HG03571 (cell line): ENCODE results near the gene FAM222A.
"Not testable (repeated sequence)": the region's sequence is repeated elsewhere in the genome, so short reads cannot be mapped to it uniquely, and the experiment has no call there.

ENCODE experiments used
- ATAC-seq: cut with Tn5 transposase; IDR thresholded peaks from one replicate; pipeline ENCODE4 v1.9.1; 2021; ENCODE audit not compliant: unreplicated experiment

The FAM222A gene

DNA sequence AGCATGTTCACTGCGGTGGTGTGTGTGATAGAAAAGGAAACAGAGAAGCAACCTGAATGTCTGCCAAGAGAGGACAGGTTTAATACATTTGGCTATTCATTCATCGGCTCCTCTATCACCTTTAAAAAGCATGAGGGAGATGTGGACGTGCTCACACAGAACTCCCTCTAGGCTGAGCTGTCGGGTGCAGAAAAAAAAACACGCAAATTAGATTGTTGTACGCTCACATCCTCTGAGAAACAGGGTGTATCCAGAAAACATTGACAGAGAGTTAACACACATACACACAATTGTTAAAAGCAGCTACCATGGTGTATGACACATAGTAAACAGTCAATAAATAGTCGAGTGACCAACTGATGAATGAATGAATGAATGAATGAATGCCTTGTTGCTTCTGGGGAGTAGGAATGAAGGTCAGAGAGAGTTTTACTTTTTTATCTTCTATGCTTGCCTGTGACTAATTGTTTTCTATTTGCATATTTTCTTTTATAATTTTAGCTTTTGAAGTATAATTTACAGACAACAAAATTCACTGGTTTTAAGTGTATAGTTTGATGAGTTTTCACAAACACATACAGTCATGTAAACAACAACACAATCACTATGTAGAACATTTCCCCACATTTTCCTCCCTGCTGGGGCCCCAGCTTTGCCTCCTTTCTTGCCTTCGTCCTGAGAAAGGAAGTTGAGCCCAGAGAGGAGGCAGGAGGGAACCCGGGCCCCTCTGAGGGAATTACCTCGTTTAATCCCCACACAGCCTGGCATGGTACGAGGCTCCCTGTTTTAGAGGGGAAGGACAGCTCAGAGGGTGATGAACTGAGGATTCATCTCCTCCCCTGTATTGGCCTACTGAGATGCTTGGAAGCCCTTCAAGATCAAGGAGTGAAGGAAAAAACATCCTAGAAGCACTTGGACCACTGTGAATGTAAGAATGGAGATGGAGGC, 19.7 kb upstream of the FAM222A start:
- no peak for ATAC-seq

DNA sequence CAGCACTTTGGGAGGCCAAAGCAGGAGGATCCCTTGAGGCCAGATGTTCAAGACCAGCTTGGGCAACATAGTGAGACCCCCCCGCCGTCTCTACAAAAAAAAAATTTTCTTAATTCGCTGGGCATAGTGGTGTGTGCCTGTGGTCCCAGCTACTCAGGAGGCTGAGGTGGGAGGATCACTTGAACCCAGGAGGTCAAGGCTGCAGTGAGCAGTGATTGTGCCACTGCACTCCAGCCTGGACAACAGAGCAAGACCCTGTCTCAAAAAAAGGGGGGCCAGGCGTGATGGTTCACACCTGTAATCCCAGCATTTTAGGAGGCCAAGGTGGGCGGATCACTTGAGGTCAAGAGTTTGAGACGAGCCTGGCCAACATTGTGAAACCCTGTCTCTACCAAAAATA, 19.0 kb upstream of the FAM222A start:
- not testable (repeated sequence) for ATAC-seq

DNA sequence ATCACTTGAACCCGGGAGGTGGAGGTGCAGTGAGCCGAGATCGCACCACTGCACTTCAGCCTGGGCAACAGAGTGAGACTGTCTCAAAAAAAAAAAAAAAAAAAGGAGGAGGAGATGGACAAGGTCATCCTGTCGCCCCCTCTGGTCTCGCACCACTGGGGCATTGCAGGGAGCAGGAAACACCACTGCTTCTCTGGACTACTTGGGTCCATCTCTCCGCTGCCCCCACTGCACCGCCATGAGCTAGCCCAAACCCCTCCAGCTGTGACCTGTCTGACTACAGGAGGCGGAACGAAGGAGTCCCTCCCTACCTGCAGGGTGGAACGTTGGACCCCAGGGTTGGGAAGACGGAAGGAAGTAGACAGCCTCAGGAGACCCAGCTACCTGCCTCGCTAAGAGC, 18.2 kb upstream of the FAM222A start:
- no peak for ATAC-seq

DNA sequence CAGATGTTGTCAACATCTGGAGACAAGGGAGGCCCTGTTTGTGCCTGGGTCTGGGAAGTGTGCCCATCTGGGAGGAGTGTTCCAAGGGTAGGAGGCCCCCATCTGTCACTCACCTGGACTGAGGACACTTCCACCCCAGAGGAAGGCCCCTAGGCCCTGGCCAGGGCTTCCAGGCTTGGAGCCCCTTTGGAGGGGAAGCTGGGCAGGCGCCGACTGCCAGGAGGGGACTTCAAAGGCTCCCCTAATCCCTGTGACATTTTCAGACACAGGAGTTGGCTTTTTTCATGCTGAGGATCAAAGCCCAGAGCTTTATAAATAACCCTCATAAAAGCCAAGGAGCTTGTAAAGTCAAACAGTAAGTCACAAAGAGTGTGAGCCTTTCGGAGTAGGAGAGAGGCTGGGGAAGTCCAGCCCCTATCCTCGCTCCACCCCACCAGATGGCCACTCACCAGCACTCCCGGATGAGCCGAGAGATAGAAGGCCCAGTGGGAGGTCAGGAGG, 17.6 kb upstream of the FAM222A start:
- ATAC-seq = no peak

DNA sequence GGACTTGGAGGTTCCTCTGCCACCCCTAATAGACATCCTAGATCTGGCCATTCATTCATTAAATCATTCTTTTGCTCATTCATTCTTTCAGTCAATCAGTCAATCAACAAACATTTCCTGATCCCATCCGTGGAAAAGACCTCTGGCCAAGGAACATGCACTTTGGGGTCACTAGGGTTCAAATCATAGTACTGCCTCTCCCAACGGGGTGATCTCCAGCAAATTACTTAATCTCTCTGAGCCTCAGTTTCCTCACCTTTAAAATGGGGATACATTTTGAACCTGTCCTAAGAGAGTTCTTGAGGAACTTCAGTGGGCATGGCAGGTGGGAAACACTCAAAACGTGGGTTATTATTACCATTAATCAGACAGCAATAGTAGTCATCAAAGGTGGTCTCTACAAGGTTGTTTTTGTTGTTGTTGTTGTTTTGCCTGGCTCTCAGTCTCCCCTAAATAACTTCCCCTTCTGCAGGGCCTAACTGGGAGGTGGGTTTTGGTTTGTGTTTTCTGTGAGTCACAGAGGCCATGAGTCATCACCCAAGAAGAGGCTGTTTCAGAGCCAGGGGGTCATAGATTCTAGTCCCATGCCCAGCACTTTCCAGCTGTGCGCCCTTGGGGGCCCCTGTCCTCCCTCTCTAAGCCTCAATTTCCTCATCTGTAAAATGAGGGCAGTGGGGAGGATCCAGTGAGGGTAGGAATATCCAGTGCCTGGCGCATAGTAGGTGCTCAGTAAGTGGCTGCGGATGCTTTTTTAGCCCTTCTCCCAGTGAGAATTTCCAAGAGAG, 16.9 kb upstream of the FAM222A start:
- no peak for ATAC-seq

DNA sequence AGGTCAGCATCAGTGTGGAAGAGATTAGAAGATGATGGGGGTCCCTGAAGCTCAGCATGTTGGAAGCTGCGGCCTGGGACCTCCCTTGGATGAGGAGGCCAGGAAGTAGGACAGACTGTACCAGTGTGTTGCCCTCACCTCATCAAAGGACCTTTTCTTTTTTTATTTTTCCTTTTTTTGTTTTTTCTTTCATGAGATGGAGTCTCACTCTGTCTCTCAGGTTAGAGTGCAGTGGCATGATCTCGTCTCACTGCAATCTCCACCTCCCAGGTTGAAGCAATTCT, 16.4 kb upstream of the FAM222A start:
- ATAC-seq = no peak

DNA sequence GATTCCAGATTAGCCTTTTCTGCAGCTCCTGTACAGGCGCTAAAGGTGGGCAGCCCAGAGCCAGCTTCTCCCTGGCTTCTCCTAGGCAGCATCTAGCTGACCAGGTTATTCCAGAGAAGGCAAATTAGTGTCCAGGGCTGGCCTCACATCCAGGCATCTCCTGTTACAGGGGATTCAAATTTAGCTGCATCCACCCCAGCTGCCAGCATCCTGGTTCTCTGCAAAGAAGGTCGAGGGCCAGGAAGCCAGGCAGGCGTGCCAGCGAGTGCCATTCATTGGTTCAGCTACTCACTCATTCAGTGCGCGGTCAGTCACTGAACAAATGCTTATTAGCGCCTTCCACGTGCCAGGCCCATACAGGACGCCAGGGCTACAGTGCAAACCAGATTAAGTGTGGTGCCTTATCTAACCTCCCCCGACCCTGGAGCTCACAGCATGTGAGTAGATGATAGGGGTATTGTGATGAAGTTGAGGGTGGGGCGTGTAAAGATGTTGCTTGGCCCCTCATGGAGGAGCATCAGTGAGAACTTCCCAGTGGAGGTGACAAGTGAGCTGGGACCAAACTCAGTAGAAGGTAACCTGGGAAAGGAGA, 15.7 kb upstream of the FAM222A start:
- ATAC-seq = no peak

DNA sequence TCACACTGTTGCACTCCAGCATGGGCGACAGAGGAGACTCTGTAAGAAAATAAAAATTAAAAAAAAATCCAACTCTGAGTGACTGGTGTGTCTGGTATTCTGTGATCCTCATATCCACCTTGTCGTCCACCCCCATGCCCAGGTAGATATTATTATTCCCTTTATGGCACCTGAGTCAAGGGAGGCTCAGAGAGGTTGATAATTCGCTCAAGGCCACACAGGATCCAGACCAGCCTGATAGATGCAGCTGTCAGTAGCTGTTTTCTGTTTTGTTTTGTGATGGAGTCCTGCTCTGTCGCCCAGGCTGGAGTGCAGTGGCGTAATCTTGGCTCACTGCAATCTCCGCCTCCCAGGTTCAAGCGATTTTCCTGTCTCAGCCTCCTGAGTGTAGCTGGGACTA, 14.8 kb upstream of the FAM222A start:
- ATAC-seq = no peak

DNA sequence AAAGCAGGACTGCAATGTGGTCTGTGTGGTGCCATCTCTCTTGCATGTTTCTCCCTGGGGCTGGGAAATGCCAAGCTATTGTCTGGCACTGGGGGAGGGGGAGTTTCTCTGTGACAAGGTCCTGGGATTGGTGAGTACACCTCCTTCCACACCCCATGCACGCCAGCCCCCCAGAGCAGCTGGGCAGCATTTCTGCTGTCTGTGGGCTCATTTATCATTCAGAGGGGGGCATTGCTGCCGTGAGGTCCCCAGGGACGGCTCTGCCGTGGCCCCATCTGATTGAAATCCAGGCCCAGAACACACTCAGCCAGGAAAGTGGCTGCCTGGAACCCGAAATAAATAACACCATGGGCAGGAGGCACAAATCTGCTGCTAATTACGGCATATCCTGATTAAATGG, 12.6 kb upstream of the FAM222A start:
- ATAC-seq = no peak

DNA sequence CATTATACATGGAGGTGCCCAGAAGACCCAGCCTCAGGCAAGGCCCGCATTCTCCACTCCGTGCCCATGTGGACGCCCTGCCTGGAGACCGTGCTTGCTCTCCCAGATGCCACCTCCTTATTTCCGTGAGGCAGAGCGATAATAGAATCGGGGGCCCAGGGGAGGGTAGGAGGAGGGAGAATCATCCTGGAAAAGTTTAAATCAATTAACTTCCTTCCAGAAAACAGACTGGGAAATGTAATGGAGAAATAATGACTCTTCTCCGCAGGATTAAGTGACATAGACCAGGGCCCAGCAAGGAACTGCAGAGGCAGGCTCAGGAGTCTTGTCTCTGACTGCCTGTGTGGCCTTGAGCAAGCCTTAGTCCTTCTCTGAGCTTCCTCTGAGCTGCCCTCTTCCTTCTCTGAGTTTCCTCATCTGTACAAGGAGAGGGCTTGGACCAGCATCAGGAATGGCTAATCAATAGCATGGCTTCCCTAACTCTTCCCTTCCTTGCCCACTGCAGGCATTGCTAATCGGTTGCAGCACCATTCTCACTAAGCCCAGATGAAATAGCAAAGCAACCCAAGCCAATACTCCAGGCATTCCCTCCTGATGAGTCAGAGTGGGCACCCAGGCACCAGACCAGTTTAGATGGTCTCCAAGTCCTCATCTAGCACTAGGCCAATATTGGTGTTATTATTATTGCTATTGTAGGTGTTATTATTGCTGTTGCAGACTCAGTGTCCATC, 11.3 kb upstream of the FAM222A start:
- no peak for ATAC-seq

DNA sequence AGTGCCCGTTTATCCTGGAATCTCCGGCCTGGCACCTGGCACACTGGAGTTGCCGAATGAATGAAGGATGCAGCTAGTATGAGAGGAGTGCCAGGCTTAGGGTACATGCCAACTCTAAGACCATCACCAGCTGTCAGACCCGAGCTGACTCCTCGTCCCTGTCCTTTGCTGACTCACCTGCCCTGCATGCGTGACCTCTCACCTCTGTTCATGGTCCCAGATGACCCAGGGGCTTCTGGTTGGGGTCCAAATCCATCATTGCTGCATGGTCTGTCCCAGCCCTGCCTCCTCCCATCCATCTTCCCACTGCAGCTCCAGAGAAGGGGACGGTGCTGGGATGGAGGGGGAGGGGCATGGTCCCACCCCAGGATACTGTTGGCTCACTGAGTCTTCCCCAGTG, 9.9 kb upstream of the FAM222A start:
- no peak for ATAC-seq

DNA sequence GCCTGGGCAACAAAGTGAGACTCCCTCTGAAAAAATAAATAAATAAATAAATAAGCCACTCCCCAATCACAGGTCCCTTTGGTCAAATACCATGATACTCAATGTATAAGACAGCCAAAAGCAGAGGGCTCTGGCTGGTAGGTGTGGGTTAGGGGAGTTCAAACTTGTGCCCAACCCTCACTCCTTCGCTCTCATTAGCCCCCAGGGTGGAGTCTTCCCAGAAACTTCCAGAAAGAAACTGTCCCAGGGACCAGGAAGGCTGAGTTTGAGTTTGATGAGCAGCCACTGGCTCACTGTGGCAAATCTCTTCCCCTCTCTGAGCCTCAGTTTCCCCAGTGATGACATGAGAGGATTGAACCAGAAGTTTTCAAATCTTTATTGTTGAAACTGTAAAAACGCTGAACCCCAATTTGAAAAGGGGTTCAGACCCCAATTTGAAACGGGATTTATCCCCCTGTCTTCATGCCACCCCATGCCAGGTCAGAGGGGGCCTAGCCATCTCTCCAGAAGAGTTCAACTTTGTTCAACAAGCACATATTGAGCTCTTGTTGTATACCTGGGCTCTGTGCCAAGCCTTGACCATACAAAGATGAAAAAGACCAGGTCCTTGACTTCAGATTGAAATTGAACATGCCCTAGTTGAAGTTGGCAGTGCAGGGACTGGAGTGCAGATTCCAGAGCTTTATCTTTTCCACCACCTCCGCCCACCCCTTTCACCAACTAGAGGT, 9.1 kb upstream of the FAM222A start:
- ATAC-seq = no peak

DNA sequence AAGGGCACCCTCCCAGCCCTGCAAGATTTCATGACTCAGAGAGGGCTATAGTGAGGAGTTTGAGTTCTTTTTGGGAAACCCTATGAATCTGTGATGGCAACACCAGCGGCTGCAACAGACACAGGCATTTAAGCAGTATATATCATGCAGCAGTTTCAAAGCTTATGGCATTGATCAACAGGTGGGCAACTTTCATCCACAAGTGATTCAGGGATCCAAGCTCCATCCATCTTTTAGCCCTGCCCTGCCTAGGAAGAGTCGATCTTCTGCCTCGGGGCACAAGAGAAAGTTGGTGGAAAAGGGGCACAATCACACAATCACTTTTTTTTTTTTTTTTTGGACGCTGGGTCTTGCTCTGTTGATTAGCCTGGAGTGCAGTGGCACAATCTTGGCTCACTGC, 8.3 kb upstream of the FAM222A start:
- no peak for ATAC-seq

DNA sequence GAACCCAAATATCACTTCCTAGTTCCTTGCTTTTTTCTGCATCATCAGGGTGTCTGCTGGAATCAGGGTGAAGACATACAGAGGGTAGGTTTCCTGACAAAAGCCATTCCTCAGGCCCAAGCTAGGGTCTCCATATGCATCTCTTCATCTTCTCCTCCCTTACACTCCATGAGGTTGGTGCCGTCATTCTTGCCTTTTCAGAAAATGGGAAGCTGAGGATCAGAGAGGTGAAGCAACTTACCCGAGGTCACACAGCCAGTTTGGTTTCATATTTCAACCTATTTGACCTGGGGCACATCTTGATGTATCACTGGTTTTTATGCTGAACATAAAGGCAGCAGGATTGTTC, 7.3 kb upstream of the FAM222A start:
- ATAC-seq = no peak

DNA sequence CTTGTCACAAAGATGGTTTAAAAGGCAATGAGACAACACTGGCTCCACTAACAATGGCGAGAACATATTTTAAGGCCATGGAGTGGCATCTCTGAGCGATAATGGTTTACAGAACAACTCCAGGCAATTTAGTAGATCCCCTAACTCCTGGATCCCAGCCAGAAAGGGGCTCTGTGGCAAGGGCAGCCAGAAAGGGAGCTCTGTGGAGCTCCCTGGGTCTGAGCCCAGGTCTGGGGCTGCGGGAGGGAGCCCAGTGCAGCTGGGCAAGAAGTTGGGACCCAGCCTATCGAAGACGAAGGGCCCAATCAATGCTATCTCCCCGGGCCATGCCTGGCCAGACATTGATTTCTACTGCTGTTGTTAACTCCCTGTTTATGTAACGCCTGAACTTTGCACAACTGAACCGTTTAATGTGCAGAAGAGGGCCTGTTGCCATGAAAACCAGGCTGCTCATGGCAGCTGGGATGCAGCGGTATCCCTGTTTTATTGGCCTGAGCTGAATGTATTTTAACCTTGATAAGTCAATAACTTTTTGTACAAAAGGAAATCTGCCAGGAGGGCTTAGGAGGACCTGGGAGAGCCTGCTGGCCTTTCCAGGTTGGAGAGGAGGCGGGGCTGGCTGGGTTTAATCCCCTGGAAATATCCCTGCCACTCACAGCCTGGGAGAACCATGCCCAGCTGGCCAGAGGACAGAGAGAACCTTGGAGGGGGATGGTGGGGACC, 6.7 kb upstream of the FAM222A start:
- no peak for ATAC-seq

DNA sequence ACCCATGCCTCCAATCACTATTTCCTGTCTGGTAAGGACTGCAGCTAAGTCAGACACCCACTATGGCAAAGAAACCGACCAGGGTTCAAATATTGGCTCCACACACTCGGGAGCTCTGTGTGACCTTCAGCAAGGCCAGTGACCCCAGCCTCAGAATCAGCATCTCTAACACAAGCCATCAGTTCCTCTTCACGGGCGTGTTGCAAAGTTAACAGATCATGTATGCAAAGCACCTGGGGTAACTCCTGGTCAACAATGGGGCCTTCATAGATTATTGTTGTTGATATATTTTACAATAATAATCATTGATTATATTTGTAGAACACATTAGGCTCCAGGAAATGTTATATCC, 6.2 kb upstream of the FAM222A start:
- ATAC-seq = no peak

DNA sequence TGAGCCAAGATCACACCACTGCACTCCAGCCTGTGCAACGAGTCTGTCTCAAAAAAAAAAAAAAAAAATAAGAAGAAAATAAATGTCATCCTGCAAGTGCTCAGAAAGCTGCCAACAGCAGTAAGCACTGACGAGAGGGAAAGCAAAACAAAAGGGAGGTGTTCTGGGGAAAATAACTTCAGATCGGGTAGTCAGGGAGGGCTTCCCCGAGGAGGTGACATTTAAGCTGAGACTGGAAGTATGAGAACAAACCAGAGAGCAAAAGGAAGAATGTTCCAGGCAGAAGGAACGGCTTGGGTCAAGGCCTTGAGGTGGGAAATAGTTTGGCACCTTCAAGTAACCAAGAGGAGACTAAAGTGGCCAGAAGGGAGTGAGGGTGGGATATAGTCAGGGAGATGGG, 4.7 kb upstream of the FAM222A start:
- no peak for ATAC-seq

DNA sequence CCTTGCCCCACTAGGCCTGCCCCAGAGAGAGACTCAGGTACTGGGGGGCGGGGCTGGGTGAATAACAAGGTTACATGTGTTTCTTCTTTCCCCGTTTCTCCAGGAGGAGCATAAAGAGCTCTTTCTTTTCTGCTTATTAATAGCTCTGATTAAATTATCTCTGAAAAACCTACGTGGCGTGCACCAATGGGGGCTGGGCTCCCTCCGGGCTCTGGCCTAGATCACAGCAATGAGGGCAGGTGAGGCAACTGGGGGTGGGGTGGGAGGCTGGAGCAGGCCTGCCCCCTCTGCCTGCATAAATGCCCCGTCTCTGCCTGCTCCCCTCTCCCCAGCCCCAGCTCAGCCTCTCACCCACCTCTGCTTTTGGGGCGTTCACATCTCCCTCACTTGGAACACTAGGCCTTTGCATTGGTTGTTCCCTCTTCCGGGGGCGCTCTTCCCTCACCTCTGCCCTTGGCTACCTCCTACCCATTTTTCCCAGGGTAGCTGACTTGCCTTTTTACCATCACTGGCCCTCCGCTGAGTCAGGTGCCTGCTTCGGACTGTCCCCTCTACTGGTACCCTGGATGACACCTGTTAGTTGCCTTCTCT, 4.1 kb upstream of the FAM222A start:
- ATAC-seq = no peak

DNA sequence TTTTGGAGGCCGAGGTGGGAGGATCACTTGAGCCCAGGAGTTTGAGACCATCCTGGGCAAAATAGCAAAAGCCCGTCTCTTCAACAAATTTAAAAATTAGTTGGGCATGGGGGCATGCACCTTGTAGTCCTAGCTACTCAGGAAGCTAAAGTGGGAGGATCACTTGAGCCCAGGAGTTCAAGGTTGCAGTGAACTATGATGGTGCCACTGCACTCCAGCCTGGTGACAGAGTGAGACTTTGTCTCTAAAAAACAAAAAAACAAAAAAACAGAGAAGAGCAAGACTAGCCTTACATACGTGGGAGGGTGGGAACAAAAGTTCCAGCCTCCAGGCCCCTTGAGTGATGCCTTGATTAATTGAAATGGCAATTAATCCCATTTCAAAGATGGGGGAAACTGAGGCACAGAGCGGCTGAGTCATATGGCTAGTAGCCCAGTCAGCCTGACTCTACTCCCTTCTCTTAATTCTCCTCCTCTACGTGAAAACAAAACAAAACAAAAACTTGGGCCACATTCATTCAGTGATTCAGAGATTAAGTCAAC, 3.3 kb upstream of the FAM222A start:
- no peak for ATAC-seq
